GM19455 (cell line): ENCODE data around the gene AMIGO2.

ENCODE experiments used
- ATAC-seq: cut with Tn5 transposase; IDR thresholded peaks from one replicate; pipeline ENCODE4 v1.9.1; 2021; ENCODE audit not compliant: unreplicated experiment

The AMIGO2 gene

DNA sequence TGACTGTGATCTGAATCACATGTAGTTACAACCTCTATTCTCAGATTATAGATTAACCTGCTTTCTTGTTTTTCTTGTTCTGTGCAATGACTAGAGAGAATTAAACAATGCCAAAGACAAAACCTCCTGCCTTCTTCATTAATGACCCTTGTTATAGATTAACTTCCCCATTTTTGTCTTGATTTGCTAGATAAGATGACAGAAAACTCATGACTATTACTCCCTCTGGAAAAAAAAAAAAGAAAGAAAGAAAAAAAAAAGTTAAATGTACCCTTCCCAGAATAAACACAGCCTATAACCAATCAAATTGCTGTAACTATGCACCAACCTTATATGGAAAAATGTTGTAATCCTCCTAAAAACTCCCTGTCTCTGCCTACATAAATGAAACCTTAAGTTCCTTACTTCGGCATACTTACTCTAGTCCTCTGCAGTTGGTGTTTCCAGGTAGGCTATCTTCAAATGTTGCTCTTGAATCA, 41.5 kb downstream of the AMIGO2 start:
- no peak for ATAC-seq

- ATAC-seq: no peak
These were observed 44.3 kb downstream of the AMIGO2 start for GRCh38 chr12:47035484-47035883.

DNA sequence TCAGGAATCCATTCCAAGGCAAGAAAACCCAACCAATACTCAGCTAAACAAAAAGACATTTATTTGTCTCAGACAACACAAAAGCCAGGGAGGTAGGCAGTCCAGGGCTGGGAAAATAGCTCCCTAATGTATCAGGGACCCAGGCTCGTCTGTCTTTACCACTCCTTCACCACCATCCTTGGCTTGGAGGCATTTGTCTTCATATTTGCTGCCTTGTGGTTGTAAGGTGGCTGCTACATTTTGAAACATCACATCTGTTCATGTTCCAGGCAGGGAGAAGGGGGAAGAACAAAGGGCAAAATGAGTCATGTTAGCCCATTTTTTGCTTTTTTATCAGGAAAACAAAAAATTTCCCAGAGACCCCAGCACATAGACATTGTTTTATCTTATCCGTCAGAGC, 45.1 kb downstream of the AMIGO2 start:
- no peak for ATAC-seq

DNA sequence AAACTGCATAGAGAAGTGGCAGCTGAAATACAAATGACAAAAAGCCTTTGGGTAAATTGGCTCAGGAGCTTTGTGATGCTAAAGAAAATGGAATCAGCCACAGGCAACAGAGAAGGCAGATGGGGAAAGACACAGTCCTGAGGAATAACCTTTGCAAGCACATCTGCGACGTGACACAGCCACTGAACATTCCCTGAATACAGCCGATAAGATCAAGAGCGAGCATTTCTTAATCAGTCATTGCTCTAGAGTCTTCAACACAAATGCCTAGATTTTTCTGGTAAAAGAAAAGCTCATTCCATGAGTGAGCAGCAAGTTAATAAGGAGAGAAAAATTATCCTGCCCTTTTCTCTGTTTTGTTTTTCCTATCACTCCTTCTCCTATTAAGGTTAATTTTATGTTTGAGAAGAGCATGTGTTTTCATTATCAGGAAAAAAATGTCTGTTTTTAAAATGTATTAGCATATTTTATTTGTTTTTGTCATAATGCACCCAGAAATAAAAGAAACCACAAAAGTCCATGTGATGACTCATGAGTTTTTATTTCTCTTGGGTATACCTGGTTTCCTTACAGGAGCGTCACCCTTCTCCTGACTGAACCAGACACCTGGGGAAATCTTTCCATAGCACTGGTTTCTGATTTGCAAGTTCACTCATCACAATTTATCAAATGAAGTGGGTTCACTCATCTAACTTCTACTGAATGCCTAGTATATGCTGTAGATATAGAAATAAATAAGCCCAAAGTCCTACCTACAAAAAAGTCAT, 45.8 kb downstream of the AMIGO2 start:
- no peak for ATAC-seq

DNA sequence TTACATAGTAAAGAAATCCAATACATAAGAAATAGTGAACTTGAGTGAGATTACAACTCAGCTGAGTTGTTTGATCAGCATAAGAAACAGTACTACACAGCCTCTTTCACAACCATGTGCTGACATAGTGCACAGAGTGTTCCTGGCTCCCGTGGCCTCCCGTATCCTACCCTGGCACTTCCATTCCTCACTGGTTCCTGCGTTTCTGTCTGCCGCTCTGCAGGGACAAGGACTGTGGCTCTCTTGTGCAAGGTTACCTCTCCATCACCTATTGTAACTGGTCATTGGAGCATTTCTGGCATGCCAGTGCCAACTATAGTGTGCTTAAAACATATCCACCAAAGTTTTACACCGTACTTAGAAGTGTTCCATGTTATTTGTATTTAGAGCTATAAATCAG, 46.7 kb downstream of the AMIGO2 start:
- no peak for ATAC-seq

DNA sequence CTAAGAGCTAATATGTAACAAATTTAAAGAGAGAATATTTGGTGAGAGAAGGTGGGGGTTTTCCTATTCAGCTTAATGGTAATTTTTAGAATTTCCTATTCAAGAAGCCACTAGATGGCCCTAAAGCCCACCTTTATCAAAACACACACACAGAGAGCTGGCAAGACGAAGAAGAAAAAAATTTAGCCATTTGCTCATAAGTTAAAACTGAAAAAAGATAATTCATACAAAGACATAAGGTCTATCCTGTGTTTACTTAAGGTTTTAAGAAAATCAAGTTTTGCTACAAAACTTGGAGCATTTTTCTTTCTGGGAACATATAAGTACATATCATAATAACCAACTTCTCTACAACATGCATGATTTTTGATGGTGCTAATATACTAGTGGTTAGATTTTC, 47.1 kb downstream of the AMIGO2 start:
- no peak for ATAC-seq

DNA sequence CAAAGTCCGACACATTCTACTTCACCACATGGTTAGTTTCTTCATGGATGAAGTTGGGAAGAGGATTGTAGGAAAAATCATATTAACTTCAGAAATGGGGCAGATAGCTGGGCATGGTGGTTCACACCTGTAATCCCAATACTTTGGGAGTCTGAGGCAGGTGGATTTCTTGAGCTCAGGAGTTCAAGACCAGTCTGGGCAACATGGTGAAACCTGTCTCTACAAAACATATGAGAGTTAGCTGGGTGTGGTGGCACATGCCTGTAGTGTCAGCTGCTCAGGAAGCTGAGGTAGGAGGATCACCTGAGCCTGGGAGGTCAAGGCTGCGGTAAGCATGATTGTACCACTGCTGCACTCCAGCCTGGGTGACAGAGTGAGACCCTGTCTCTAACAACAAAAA, 49.9 kb downstream of the AMIGO2 start:
- ATAC-seq: no peak

GRCh38 chr12:47028981-47029708, 50.6 kb downstream of the AMIGO2 start:
- no peak for ATAC-seq

DNA sequence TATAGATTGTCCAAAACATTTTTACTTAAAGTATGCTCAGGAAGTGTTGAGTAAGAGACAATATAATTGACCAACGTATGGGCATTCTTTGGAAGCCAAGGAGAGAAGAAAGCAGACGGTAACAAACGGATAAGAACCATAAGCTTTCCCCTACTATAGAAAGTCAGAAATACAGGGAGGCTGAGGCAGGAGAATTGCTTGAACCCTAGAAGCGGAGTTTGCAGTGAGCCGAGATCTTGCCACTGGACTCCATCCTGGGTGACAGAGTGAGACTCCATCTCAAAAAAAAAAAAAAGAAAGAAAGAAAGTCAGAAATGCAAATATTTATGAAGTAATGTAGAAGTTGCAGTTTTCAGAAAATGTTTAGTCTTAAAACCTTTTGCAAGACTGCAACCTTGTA, 51.6 kb downstream of the AMIGO2 start:
- ATAC-seq: no peak
